Kidney (tissue), 14 donors: Measurements from ENCODE around the gene ADRA2C. TPM values are rescaled to one million over a fixed set of nuclear protein-coding genes. Genes with fewer than 3 reads are reported as not detected.

Experiments
- DNase-seq, 5 donors: peaks; one replicate each; pipeline ENCODE4 v3.0.0-alpha.2; 2013 to 2020
- FAIRE-seq: peaks from 2 replicates; lab custom pipeline; 2012; peaks lifted over from hg19 to GRCh38; lab: Jason Lieb, UNC
- H3K27ac ChIP-seq, 2 donors: one replicate each; pipeline ENCODE4 v1.7.0; 2013; ENCODE audit warnings: low read depth in 2 of 2, low read length in 2 of 2, inconsistent platforms in 1 of 2
- H3K27me3 ChIP-seq: one replicate; pipeline ENCODE4 v1.7.1; 2013; ENCODE audit warnings: low read length, inconsistent platforms; ENCODE audit not compliant: control insufficient read depth, insufficient read depth
- H3K36me3 ChIP-seq, 3 donors: one replicate each; pipeline versions ENCODE4 v1.7.0 to v1.7.1; 2013; ENCODE audit warnings: low read length in 3 of 3, control low read depth in 1 of 3, inconsistent platforms in 1 of 3; ENCODE audit not compliant: insufficient read depth in 3 of 3, control insufficient read depth in 2 of 3
- H3K4me1 ChIP-seq, 3 donors: one replicate each; pipeline versions ENCODE4 v1.7.0 to v1.7.1; 2013; ENCODE audit warnings: low read length in 3 of 3, inconsistent platforms in 1 of 3, low read depth in 1 of 3; ENCODE audit not compliant: control insufficient read depth in 2 of 3, insufficient read depth in 2 of 3
- H3K4me3 ChIP-seq, 3 donors: one replicate each; pipeline versions ENCODE4 v1.7.0 to v1.8.1; 2013; ENCODE audit warnings: low read length in 3 of 3, control low read depth in 1 of 3, inconsistent platforms in 1 of 3
- H3K9ac ChIP-seq, 3 donors: one replicate each; pipeline versions ENCODE4 v1.7.0 to v1.7.1; 2013; ENCODE audit warnings: low read length in 3 of 3, control low read depth in 1 of 3, inconsistent platforms in 1 of 3
- H3K9me3 ChIP-seq, 3 donors: one replicate each; pipeline versions ENCODE4 v1.7.0 to v1.7.1; 2013; ENCODE audit warnings: low read length in 3 of 3, control low read depth in 1 of 3, inconsistent platforms in 1 of 3; ENCODE audit not compliant: control insufficient read depth in 2 of 3, insufficient read depth in 1 of 3
- CTCF ChIP-seq: IDR thresholded peaks from 3 replicates; pipeline ENCODE4 v1.5.1; 2012; ENCODE audit warnings: mild to moderate bottlenecking, moderate library complexity, borderline replicate concordance; ENCODE audit not compliant: insufficient read depth; ENCODE audit errors: extremely low read depth
- intact Hi-C: fragments of 100-400 bp; cut with DNase I; formaldehyde crosslinking; loops from one replicate; pipeline ENCODE4 v1.11.1; 2022
- polyA plus RNA-seq: library from polyadenylated mRNA; stranded (reverse); fragments of 350-450 nt; fragmentation: Illumina TruSeq; extraction: RNeasy Lipid Tissue Mini Kit (QIAGEN cat#74804); gene quantifications from one replicate; pipeline ENCODE4 v1.2.3, GENCODE V29; 2014; ENCODE audit warnings: low read depth, low replicate concordance; ENCODE audit not compliant: insufficient read depth
- total RNA-seq: library from RNA; stranded (reverse); fragmentation: NEBNext Ultra II Directional; extraction: Animal tissue kit (Norgen Biotek cat#: 25700); gene quantifications from one replicate; pipeline ENCODE4 v1.2.1, GENCODE V29; 2021
- donor health status: control.
- donor health status: control.
- donor health status: control.
- donor health status: control.
- donor health status: control.
- donor health status: DM: yes; HTN: yes; CAD: no.
- donor health status: Normal renal cell carcinoma (clear cell type).

Gene ADRA2C
- total and polyA plus RNA-seq, 2 donors from 2014 or later = 21.9 to 36.2 TPM

GRCh38 chr4:3767570-3768288 is 1.5 kb downstream of the ADRA2C start:
- Histone ChIP-seq H3K9me3 (no peaks in the 10 kb centered on the region), H3K36me3 (no peaks in the 10 kb centered on the region), H3K27ac (no peak overlapping the region), H3K4me3 (no peak overlapping the region), H3K4me1 (peaks cover 0 to 5% (median 0%) of the 10 kb centered on the region in 3 donors), H3K27me3 (peaks cover 5% of the 10 kb centered on the region), H3K9ac (no peak overlapping the region)
- TF ChIP-seq CTCF = no peak
- FAIRE-seq = no peak
- intact Hi-C loops = no loop called here
- DNase-seq = peak in 4 of 5 donors; percentile 59 to 76 (median 68)

- intact Hi-C loops = no loop called here
Measured at GRCh38 chr4:3768842-3769641, 2.9 kb downstream of the ADRA2C start.

GRCh38 chr4:3769642-3770184 is 3.5 kb downstream of the ADRA2C start:
- no peak for TF ChIP-seq CTCF
- Histone ChIP-seq H3K27me3 (peaks cover 5% of the 10 kb centered on the region), H3K9me3 (no peaks in the 10 kb centered on the region), H3K4me1 (peaks cover 0 to 5% (median 0%) of the 10 kb centered on the region in 3 donors), H3K36me3 (no peaks in the 10 kb centered on the region), H3K9ac (no peak overlapping the region), H3K27ac (no peak overlapping the region), H3K4me3 (no peak overlapping the region)
- no peak for DNase-seq
- FAIRE-seq = no peak
- intact Hi-C loops = no loop called here

More at GRCh38 chr4:3768842-3769641, 2.9 kb downstream of the ADRA2C start:
- no peak overlapping the region for H3K9ac ChIP-seq
- FAIRE-seq (no peak), DNase-seq (peak in 3 of 5 donors; percentile 47 to 64 (median 58))
- H3K27ac ChIP-seq = no peak overlapping the region
- no peaks in the 10 kb centered on the region for H3K36me3 ChIP-seq
- H3K27me3 ChIP-seq = peaks cover 5% of the 10 kb centered on the region
- no peaks in the 10 kb centered on the region for H3K9me3 ChIP-seq
- H3K4me3 ChIP-seq = no peak overlapping the region
- TF ChIP-seq CTCF = no peak
- H3K4me1 ChIP-seq = peaks cover 0 to 5% (median 0%) of the 10 kb centered on the region in 3 donors
